NCI-H2171 (cell line): Measurements from ENCODE around the gene HOXB13.

Source experiments
- DNase-seq: peaks from one replicate; lab custom pipeline; 2025; lab: John Stamatoyannopoulos, UW

HOXB13 gene

DNA sequence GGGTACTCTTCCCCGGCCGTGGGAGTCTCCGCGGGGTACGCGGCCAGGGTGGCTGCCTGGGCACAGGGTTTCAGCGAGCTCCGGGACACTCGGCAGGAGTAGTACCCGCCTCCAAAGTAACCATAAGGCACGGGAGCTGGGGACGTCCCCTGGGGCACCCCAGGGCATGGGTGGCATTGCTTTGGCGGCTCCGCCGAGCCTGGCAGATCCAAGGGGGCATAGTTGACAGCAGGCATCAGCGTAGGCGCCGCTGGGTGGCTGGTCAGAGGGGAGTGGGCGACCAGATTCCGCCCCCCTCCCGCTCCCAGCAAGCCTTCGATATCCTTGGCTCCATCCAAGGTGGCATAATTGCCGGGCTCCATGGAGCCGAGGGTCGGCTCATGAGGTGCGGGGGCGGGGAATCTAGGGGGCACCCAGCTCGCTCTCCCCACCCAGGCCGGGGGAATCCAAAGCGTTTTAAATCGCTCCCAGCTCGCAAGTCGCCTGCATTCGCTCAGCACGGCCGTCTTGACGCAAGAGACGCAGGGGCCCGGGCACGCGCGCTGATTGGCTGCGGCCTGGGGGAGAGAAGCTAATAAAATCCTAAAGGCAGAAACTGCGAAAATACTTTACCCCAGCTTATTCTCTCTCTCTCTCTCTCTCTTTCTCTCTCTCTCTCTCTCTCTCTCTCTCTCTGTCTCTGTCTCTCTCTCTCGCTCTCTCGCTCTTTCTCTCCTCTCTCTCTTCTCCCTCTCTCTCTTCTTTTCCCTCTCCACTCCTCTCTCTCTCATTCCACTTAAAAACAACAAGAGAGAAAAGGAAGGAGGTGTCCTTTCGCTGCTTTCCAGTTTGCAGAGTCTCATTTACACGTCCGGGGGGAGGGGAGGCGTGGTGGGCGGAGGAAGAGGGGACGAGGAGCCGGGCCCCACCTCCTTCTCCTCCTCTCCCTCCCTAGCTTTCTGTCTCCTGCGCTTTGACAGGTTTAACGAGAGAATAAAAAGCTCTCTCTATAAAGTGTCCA lies at the start of gene HOXB13:
TSS of gene HOXB13 (minus strand) at position 519 of the 1,000 bp plus-strand sequence. CDS start at position 362, 157 bp downstream.
- no peak for DNase-seq

DNA sequence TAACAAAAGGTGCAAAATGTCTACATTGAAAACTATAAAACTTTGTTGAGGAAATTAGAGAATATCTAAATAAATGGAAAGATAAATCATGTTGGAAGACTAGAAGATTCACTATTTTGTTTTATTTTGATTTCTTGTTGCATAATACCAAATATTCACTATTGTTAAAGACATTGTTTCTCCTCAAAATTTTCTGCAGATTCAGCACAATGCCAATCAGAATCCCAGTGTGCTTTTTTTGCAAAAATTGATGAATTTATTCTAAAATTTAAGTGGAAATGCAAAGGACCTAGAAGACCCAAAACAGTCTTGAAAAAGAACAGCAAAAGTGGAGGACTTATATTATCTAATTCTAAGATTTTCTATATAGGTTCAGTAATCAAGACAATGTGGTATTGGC lies 48.1 kb upstream of the HOXB13 start:
- DNase-seq: no peak

DNA sequence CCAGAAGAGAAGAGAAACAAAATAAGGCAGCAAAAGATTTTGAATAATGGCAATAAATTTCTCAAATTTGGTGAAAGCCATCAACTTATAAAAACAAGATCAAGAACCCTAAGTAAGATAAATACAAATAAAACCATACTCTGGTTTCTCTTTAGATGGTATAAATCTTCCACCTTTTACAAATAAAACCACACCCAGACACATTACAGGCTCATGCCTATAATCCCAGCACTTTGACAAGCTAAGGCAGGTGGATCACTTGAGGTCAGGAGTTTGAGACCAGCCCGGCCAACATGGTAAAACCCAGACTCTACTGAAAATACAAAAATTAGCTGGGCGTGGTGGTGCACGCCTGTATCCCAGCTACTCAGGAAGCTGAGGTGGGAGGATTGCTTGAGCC lies 44.7 kb upstream of the HOXB13 start:
- DNase-seq: no peak

DNA sequence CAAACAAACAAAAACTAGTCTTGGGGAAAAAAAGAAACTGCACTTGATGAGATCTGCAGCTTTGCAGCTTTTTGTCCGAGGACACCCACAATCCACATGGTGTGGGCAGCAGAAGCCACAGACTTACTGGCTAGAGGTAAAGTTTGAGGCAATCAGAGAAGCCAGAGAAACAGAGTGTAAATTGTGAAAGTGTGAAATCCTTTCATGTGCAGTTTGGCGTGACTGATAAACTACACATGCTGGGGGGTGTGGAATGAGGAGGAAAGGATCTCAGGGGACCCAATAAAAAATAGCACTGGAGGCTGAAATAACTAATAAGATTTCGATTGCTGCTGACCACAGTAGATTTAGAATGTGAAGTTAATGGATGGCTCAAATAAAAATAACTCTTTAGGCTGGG lies 42.4 kb upstream of the HOXB13 start:
- no peak for DNase-seq

DNA sequence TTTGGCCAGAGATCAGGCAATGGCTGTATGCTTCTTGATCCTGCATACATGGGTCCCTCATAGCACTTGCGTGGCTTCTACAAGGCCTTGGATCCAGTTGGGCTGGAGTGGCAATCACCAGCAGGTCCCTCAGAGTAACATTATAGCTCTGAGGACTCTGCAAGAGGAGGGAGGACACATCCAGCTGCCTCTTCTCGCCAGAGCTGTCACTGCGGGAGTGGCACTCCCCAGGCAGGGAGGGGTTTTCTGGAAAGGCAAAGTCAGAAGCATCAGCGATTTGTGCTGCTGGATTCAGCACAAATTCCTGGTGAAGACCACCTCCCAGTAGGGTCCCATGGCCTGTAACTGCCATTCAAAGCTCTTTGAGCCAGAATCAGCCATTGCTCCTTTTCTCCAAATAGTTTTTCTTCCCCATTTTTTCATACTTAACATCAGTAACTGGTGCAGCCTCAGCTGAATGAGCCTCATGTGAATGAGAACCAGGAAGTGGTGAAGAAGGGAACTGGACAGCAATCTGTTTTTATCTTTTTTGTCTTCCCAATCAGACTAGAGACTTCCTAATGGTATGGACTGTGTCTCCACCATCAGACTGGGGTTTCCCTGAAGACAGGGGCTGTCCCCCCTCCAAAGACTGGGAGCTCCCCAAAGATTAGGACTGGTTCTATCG lies 40.6 kb upstream of the HOXB13 start:
- no peak for DNase-seq

DNA sequence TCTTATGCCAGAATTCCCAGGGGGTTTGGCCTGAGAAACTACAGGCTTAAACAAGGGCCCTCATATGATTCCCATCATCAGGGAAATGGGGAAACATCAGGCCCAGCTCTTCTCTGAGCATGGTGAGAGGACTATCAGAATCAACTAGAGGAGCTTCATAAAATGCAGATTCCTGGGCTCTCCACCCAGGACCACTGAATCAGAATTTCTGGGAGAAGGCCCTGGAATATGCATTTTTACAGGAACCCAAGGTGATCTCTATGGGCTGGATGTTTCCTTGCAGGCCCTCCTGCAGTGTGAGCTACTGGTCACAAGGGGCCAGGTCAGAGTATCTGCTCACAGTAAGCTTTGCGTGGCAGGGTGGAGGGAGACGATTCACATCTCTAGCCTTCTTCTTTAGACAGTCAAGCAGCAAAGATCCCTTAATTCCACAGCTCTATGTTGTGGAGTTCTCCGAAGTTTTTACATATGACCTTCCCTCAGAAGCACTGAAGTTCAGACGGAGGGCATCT lies 38.8 kb upstream of the HOXB13 start:
- DNase-seq: no peak

DNA sequence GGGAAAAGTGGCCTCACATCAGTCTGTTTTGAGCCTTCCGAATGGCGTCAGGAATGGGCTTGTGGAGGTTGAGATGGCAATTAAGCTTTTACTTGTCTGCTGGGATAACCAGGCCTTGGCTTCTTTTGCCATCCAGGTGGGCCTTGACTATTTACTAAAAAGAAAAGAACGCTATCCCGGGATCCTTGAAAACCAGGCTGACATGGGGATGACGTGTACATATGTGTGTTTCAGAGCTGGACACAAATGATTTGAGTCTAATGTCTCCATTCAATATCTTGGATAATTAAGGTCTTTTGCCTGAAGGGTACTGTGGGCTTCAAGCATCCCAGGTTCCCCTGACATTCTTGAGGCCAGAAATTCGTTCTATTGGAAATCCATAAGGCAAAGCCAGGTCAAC lies 32.6 kb upstream of the HOXB13 start:
- DNase-seq: no peak

DNA sequence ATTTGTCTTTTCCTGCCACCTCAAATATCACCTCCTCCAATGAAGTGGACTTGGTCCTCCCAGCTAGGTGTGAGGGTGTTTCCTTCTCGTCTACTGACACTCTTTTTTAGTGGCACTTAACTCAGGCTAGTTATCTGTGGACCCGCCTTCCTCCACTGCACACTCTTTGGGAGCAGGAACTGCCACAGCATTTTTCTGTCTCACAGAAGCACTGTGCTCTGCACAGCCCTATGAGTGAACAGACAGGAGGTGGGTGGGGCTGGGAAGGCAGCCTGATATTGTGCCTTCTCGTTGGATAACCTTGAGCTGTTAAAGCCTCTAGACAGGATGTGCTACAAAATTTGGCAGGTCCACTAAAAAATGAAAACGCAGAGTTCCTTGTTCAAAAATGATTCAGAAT lies 31.9 kb upstream of the HOXB13 start:
- DNase-seq: no peak

DNA sequence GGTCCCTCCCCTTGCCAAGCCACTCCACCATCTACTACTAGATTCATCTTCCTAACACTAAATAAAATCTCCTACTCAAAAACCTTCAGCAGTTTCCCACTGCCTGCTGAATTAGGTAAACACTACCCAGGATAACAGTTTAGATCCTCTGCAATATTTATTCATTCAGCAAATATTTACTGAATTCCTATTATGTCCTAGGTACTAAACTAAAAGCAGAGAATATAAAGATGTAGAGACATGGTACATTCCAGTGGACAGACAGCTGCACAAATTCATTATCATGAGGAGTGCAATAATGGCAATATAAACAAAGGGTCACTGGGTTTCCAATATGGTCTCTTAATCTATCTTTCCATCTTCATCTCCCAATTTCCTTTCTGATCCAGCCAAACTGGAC lies 30.7 kb upstream of the HOXB13 start:
- no peak for DNase-seq

DNA sequence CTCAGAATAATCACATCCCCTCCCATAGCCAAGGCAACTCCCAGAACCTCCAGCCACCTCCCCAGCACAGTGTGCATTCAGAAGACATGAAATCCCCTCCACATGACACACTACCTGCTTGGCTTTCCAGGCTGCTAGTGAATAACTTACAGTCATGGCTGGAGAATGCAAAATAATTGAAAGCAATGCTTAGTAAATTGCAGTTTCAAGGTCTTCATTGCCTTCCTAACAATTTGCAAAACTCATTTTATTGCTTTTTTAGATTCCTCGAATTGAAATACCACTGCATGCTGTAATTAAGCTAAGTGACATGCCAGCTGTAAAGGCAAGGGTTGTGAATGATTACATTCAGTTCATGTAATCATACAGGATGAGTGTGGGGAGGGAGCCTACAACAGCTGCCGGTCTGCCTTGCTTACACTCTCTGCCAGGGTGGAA lies 29.0 kb upstream of the HOXB13 start:
- DNase-seq: no peak

DNA sequence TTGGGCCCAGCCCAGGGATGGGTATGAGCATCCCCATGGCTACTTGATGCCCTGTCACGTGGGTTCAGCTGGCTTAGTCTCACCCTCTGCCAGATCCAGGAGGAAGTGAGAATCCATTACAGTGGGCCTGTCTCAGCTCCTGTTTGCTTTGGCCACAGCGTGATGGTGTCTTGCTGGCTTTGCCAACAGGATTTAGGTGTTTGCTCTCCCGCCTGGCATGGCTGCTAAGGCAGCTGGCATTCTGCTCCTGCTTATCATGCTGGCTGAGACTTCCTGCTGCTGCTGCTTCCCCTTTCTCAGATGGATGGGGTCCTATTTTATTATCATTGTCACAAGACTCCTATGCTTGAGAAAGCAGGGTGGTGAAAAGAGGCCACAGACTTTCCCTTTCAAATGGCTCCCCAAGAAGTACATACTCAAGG lies 28.3 kb upstream of the HOXB13 start:
- DNase-seq: no peak

DNA sequence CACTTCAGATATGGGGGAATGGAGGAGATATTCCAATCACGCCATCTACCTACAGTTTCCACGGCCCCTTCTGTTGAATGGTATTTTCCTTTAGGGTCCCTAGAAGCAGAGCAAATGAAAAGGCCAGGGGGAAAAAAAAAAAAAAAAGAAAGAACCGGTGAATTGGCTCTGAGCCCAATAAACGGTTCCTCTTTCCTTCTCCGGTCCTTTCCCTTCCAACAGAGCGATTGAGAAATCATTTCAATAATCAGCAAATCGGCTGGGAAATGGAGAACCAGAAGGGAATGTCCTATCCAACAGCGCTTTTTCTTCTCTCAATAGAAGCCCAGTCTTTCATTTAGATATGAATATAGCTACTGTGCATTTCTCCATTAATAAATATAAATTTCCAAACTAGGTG lies 26.8 kb upstream of the HOXB13 start:
- DNase-seq: no peak

DNA sequence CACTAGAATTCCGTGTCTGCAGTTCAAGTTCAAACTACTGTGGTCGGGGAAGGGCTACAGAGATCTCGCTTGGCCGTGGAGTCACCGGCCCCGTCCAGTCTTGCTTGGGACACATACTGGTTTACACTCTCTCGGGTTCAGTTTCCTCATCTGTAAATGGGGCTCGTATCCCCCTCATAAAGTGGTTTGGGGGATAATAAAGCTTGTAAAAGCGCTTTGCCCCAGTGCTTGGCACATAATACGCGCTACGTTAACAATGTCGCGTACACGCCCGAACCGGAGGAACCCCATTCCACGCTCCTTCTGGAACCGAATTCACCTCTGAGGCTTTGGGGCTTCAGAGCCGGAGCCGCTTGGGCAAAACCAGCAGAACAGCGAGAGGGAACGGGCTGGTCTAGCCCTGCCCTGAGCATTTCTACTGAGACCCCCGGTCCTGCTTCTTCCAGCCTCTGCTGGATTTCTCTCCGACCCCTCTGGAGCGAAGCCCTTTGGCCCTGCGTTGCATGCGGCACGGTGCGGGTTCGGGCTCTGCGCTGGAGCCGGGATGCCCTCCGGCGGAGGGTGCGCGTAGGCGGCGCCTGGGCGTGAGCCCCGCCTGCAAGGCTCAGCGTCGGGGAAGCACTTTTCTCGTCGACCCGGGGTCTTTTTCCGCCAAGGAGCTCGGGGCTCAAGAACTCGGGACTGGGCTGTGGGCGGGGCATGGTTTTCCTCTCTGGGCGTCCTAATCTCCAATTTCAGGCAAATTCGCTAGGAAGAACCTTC lies 26.1 kb upstream of the HOXB13 start:
- no peak for DNase-seq

DNA sequence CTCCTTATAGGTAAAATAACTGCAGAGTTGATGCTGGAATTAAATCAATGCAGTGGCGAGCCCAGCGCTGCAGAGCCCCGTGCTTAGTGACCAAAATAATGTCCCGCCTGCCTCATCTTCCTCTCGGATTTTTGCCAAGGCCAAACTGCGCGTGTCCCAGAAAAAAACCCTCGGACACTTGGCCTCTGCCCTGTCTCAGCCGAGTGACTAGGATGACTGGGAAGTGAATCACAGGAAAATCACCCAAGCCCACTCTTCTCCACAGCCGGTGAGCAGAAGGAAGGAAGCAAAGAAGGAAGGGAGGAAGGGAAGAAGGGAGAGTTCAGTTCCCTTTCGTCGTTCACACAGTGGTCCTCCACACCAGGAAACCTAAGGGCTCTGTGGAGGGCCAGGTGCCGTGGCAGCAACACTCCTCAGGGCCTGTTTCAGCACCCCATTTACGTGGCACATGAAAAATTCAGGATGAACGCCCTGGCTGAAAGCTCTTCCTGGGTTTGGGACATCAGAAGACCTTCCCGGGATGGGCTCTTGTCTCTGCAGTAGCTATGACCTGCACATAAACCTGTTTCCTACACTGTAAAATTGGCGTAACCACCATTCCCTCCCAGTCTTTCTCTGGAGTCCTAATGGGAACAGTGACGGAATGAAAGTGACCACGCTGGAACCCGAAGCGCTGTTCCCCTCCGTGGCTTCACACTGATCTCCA lies 25.4 kb upstream of the HOXB13 start:
- DNase-seq: no peak

DNA sequence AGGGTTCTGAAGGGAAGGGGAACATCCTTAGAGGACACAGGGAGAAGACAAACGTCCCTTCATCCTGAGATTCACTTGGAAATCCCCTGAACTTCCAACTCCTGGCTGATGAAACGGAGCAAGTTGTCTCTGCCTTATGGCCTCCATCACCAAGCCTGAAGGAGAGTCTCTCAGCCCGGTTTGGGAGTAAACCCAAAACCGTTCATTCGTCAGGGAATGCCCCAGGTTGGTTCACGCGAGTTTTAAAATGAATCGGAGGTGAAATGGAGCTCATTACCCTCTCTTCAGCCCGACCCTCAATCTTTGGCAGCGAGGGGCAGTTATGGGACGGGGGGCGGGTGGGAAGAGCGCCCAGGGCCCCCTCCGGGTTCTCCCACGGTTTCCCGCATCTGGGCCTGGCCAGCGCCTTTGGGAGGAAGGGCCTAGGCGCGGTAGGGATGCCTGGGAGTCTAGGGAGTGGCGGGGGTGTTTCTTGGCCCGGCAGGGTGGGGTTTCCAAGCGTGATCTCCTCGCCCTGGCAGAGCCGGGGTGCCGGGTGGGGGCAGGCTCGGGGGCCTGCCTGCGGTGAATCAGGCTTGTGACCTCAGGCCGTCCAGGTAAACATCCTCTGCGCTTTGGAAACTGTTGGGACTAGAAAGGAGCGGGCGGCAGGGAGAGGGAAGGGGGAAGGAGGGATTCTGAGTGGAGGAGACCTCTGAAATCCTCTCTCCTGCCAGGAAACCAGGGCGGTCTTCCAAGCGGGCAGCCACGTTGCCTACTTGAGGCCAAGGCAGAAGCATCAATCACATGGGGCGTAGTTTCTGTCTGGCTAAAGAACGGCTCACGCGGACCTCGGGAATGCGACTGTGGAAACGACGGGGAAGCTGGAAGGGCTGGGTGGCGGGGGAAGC lies 24.1 kb upstream of the HOXB13 start:
- no peak for DNase-seq

DNA sequence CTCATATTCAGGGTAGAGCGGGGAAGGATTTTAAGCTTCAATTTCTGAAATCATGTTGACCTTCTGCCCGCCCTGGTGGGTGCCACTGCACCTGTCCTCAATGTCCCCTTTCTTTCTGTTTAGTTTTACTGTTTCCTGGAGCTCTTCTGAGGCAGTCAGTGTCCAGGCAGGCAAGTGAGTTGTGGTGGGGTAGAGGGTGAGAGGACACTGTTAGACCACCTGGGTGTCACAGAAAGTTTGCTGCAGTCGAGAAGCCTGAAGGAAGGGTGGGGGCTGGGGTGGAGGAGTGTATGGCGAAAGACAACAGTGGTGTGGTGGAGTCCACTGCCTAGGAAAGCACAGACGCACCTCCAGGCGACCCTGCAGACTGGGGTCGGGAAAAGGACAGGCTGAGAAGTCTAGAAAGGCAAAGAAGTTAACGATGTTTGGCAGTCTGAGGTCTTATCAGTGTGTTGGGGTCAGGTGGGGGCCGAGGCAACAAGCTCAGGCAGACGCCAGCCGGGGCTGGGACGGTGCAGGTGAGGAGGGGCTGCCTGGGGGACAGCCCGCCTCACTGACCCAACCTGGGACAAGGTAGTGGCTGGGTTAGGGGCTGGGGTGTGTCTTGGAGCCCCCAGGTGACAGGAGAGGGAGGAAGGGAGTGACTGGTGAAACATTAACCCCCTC lies 23.3 kb upstream of the HOXB13 start:
- no peak for DNase-seq

DNA sequence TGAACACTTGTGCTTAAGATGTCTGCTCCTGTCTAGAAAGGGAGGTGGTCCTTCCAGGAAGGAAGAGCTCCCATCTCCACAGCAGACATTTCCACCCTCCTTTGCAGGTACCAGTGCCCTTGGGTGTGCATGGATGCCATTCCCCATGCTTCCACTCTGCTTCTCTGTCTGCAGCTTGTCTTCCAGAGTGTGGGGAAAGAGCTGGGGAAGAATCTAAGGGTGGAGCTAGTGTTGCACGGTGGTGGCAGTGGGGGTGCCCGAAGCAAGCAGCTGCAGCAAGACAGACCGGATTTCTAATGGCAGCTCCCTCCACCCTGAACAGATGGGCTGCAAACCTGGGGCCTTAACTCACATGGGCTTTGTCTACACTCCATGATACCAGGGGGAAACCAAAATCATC lies 22.6 kb upstream of the HOXB13 start:
- DNase-seq: no peak

DNA sequence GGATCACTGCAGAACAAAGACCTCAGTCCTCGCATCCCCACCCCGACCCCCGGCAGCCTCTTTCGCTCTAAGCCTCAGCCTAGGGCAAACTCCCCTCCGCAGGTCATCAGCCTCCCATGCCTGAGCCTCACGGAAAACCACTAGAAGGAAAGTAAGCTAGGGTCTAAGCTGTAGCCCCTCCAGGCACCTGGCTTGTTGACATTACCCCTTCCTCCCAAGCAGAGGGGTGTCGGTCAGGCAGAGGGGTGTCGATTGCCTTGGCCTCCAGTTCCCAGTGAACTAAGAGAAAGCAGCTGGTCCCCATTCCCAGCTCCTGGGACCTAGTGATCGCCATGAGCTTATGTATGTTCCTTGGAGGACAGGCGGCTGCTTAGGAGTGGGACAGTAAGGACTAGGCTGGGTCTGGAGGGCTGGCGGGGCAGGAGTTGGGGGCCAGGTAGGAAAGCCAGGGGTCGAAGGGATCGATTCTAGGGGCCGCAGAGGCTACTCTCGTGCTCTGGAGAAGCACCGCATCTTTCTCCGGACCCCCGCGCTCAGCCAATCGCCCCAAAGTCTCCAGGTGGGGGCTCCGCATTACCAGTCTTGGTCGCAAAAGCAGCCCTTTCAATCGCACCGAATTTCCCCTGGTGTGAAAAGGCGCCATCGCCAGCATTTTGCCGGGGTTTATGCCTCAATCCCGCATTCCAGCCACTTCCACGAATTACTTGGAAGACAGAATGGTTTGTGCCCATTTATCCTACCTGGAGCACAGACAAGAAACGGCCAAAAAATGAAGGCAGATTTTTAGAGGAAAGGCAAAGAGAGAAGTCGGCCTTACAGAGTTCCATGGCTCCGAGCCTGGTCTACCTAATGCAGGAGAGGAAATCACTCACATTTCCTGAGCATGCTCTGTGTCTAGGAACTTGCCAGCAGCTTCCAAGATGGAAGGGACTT lies 21.3 kb upstream of the HOXB13 start:
- no peak for DNase-seq
